Loucy (cell line): ENCODE measurements around the gene TAS2R10.

ENCODE experiments used
- H2AFZ ChIP-seq: fragments of 200-600 bp; sonication (generic); 2 replicates; pipeline ENCODE4 v1.6.0; 2016; ENCODE audit warnings: antibody characterized with exemption, mild to moderate bottlenecking, low read length, moderate library complexity
- H3F3A ChIP-seq: fragments of 200-600 bp; 2 replicates; pipeline ENCODE4 v1.6.0; 2016; ENCODE audit warnings: antibody characterized with exemption, low read depth, mild to moderate bottlenecking
- H3K27me3 ChIP-seq: fragments of 200-600 bp; sonication (generic); 2 replicates; pipeline ENCODE4 v1.6.1; 2014; ENCODE audit warnings: low read length, mild to moderate bottlenecking; ENCODE audit not compliant: insufficient read depth, poor library complexity, severe bottlenecking
- H3K36me3 ChIP-seq: fragments of 200-600 bp; sonication (generic); 2 replicates; pipeline ENCODE4 v1.6.1; 2016; ENCODE audit warnings: low read length; ENCODE audit not compliant: insufficient read depth
- H3K4me1 ChIP-seq: fragments of 200-600 bp; sonication (generic); 2 replicates; pipeline ENCODE4 v1.5.1; 2014; ENCODE audit warnings: low read length, mild to moderate bottlenecking; ENCODE audit not compliant: insufficient read depth, poor library complexity, severe bottlenecking
- H3K4me2 ChIP-seq: fragments of 200-600 bp; sonication (generic); 2 replicates; pipeline ENCODE4 v1.6.0; 2014; ENCODE audit warnings: antibody characterized with exemption, low read length, low read depth, mild to moderate bottlenecking; ENCODE audit not compliant: poor library complexity, severe bottlenecking
- H3K4me3 ChIP-seq: fragments of 200-600 bp; sonication (generic); 2 replicates; pipeline ENCODE4 v1.5.1; 2014; ENCODE audit warnings: low read length, mild to moderate bottlenecking, mixed read lengths; ENCODE audit not compliant: poor library complexity, severe bottlenecking
- H3K79me2 ChIP-seq: fragments of 200-600 bp; sonication (generic); 2 replicates; pipeline ENCODE4 v1.6.1; 2014; ENCODE audit warnings: low read length; ENCODE audit not compliant: insufficient read depth
- H3K9ac ChIP-seq: fragments of 200-600 bp; sonication (generic); 2 replicates; pipeline ENCODE4 v1.6.0; 2014; ENCODE audit warnings: mild to moderate bottlenecking, low read depth, low read length, moderate library complexity; ENCODE audit not compliant: poor library complexity, severe bottlenecking
- H3K9me2 ChIP-seq: fragments of 200-600 bp; sonication (generic); replicated peaks from 2 replicates; pipeline ENCODE4 v1.6.1; 2016; ENCODE audit warnings: low read depth, low read length, mixed read lengths
- H3K9me3 ChIP-seq: fragments of 200-600 bp; sonication (generic); 2 replicates; pipeline ENCODE4 v1.6.1; 2014; ENCODE audit warnings: mild to moderate bottlenecking, antibody characterized with exemption, low read length, low read depth; ENCODE audit not compliant: insufficient read depth
- H4K20me1 ChIP-seq: fragments of 200-600 bp; sonication (generic); 2 replicates; pipeline ENCODE4 v1.6.0; 2014; ENCODE audit warnings: antibody characterized with exemption, low read length, mild to moderate bottlenecking; ENCODE audit not compliant: insufficient read depth, poor library complexity, severe bottlenecking
- EZH2phosphoT487 ChIP-seq: fragments of 200-600 bp; IDR thresholded peaks from 2 replicates; pipeline ENCODE4 v1.6.1; 2018; ENCODE audit warnings: antibody characterized with exemption, mild to moderate bottlenecking, moderate library complexity, borderline replicate concordance
- TF ChIP-seq, protein P1 (sequence below): fragments of 200-600 bp; sonication (generic); conservative IDR thresholded peaks from 2 replicates; pipeline ENCODE4 v1.5.1; 2014; ENCODE audit warnings: mild to moderate bottlenecking, antibody characterized with exemption, low read length

TAS2R10 gene

DNA sequence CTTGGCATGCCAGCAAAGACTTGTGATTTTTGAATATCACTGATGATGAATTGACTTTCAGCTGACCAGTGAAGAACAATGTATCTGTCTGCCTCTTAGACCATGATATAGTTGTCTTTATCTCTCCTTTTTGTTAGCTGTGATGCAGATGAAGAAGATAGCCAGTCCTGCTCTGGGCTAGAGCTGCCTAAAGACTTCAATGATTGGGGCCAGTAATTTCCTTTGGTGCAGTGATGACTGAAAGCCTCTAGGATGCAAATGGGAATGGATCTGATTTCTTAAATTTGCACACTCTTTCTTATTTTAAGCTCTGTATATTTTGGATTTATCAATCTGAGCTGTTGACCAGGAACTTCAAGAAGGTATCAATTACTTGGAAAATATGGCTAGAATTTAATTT lies 16.1 kb downstream of the TAS2R10 start, which contains the start of gene TAS2R9:
Gene TAS2R9, minus strand, starts transcription at position 101 of the 400 bp plus-strand sequence. Its CDS starts 93 bp downstream, at position 8.
- no peaks in the 10 kb centered on the region for H3K27me3 ChIP-seq
- H3F3A ChIP-seq: no peaks in the 10 kb centered on the region
- H3K36me3 ChIP-seq: no peaks in the 10 kb centered on the region
- no peaks in the 10 kb centered on the region for H3K4me1 ChIP-seq
- TF ChIP-seq, protein P1, sequence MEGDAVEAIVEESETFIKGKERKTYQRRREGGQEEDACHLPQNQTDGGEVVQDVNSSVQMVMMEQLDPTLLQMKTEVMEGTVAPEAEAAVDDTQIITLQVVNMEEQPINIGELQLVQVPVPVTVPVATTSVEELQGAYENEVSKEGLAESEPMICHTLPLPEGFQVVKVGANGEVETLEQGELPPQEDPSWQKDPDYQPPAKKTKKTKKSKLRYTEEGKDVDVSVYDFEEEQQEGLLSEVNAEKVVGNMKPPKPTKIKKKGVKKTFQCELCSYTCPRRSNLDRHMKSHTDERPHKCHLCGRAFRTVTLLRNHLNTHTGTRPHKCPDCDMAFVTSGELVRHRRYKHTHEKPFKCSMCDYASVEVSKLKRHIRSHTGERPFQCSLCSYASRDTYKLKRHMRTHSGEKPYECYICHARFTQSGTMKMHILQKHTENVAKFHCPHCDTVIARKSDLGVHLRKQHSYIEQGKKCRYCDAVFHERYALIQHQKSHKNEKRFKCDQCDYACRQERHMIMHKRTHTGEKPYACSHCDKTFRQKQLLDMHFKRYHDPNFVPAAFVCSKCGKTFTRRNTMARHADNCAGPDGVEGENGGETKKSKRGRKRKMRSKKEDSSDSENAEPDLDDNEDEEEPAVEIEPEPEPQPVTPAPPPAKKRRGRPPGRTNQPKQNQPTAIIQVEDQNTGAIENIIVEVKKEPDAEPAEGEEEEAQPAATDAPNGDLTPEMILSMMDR: no peak
- TF ChIP-seq EZH2phosphoT487: no peak
- no peaks in the 10 kb centered on the region for H3K9me3 ChIP-seq
- no peaks in the 10 kb centered on the region for H3K9me2 ChIP-seq
- no peak within 1 kb of the TSS for H3K4me2 ChIP-seq
- no peak within 1 kb of the TSS for H3K4me3 ChIP-seq
- H3K9ac ChIP-seq: no peak within 1 kb of the TSS
- no peak within 1 kb of the TSS for H2AFZ ChIP-seq
- no peaks in the 10 kb centered on the region for H3K79me2 ChIP-seq
- H4K20me1 ChIP-seq: no peaks in the 10 kb centered on the region

DNA sequence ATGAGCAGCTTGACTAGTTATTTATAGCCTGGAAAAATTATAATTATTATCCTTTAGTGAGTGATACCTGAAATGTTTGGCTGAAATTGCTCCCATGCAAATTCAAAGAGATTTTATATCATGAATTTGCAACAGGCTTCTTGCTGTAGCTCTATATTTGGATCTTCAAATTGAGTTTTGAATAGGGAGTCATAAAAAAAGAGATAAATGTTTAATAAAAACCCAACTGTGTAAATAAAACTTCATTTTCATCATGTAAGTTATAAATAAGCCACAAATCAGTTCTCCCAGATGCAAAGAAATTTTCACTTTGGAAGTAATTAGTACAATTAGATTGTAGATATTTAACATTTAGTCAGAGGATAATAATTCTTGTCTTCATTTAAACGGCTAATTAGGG lies 19.0 kb downstream of the TAS2R10 start, which contains the start of gene TAS2R8:
Gene TAS2R8, minus strand, starts transcription at position 101 of the 400 bp plus-strand sequence. CDS start 306 bp downstream, outside the sequence.
- Histone ChIP-seq H3K9me3 (no peaks in the 10 kb centered on the region), H3K79me2 (no peaks in the 10 kb centered on the region), H2AFZ (no peak within 1 kb of the TSS), H3K9ac (no peak within 1 kb of the TSS), H3K4me3 (no peak within 1 kb of the TSS), H3K9me2 (no peaks in the 10 kb centered on the region), H3K27me3 (no peaks in the 10 kb centered on the region), H3K4me2 (no peak within 1 kb of the TSS), H3K4me1 (no peaks in the 10 kb centered on the region), H3K36me3 (no peaks in the 10 kb centered on the region), H4K20me1 (no peaks in the 10 kb centered on the region), H3F3A (no peaks in the 10 kb centered on the region)
- TF ChIP-seq EZH2phosphoT487: no peak
- TF ChIP-seq, protein P1: no peak

DNA sequence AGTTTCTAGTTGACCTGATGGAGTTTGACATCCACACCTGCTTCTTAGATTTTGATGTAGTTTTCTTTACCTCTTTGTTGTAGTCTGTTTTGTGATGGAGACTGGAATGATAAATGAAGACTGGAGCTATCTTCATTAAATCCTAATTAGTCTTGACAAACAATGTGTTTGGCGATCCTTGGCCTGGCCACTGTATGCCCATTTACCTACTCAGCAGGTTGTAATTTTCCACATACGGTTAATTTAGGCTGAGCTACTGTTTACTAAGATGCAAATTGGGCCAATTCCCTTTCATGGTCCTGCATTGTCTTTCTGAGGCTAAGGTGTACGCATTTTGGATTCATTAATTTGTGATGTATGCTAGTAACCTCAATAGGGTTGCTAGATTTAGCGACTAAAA lies 23.6 kb downstream of the TAS2R10 start, which contains the start of gene TAS2R7:
Gene TAS2R7, minus strand, starts transcription at position 41 of the 400 bp plus-strand sequence. CDS start 57 bp downstream, outside the sequence.
- no peaks in the 10 kb centered on the region for H3F3A ChIP-seq
- TF ChIP-seq, protein P1: no peak
- TF ChIP-seq EZH2phosphoT487: no peak

More for the DNA sequence above, 23.6 kb downstream of the TAS2R10 start, which contains the start of gene TAS2R7:
- Histone ChIP-seq H3K79me2 (no peaks in the 10 kb centered on the region), H3K4me3 (no peak within 1 kb of the TSS), H3K9me2 (no peaks in the 10 kb centered on the region), H3K9me3 (no peaks in the 10 kb centered on the region), H4K20me1 (no peaks in the 10 kb centered on the region), H3K4me2 (no peak within 1 kb of the TSS), H3K4me1 (no peaks in the 10 kb centered on the region), H3K36me3 (no peaks in the 10 kb centered on the region), H2AFZ (no peak within 1 kb of the TSS), H3K9ac (no peak within 1 kb of the TSS), H3K27me3 (no peaks in the 10 kb centered on the region)
